BJ (cell line): Measurements from ENCODE around the gene USP4. TPM values are rescaled to one million over a fixed set of nuclear protein-coding genes. Genes with fewer than 3 reads are reported as not detected.
"Not testable (repeated sequence)": the region's sequence is repeated elsewhere in the genome, so short reads cannot be mapped to it uniquely, and the experiment has no call there.

Experiments
- CTCF ChIA-PET: fragments of 350-600 bp; formaldehyde crosslinking; extraction: SDS; loops from one replicate; lab custom pipeline; 2021; ENCODE audit warnings: antibody characterized with exemption, inconsistent platforms; lab: Yijun Ruan, JAX
- POLR2A ChIA-PET: fragments of 300-600 bp; sonication (Branson Sonifier 250); formaldehyde crosslinking; extraction: SDS; loops from one replicate; lab custom pipeline; 2021; ENCODE audit warnings: antibody characterized with exemption; lab: Charles Lee
- DNase-seq: peaks from one replicate; pipeline ENCODE4 v3.0.0-alpha.2; 2011; ENCODE audit warnings: low read depth
- H3K27me3 ChIP-seq: 2 replicates; pipeline ENCODE4 v1.6.0; 2011; ENCODE audit warnings: low read length; ENCODE audit not compliant: control insufficient read depth, insufficient read depth
- H3K36me3 ChIP-seq: 2 replicates; pipeline ENCODE4 v1.5.1; 2011; ENCODE audit warnings: low read length; ENCODE audit not compliant: control insufficient read depth, insufficient read depth
- H3K4me3 ChIP-seq: 2 replicates; pipeline ENCODE4 v1.5.1; 2011; ENCODE audit warnings: low read depth, mild to moderate bottlenecking, control low read depth, low read length
- polyA plus RNA-seq: library from polyadenylated mRNA; depleted of rRNA; stranded (reverse); fragments of >200 nt; gene quantifications from 2 replicates; pipeline ENCODE4 v1.2.3, GENCODE V29; 2011; rRNA removed
- small RNA-seq: library from RNA; depleted of rRNA; stranded (forward); fragments of <200 nt; gene quantifications from one replicate; pipeline ENCODE3, GENCODE V24; 2012; ENCODE audit warnings: low replicate concordance, low read depth; ENCODE audit not compliant: insufficient read length
- TF ChIP-seq, protein P1 (sequence below): IDR thresholded peaks from 2 replicates; pipeline ENCODE4 v1.5.1; 2011; ENCODE audit warnings: low read depth, mild to moderate bottlenecking, control low read depth, inconsistent platforms, low read length, moderate library complexity; ENCODE audit not compliant: insufficient read depth

Gene USP4
- polyA plus RNA-seq, 1 experiment: 63.5 TPM

DNA sequence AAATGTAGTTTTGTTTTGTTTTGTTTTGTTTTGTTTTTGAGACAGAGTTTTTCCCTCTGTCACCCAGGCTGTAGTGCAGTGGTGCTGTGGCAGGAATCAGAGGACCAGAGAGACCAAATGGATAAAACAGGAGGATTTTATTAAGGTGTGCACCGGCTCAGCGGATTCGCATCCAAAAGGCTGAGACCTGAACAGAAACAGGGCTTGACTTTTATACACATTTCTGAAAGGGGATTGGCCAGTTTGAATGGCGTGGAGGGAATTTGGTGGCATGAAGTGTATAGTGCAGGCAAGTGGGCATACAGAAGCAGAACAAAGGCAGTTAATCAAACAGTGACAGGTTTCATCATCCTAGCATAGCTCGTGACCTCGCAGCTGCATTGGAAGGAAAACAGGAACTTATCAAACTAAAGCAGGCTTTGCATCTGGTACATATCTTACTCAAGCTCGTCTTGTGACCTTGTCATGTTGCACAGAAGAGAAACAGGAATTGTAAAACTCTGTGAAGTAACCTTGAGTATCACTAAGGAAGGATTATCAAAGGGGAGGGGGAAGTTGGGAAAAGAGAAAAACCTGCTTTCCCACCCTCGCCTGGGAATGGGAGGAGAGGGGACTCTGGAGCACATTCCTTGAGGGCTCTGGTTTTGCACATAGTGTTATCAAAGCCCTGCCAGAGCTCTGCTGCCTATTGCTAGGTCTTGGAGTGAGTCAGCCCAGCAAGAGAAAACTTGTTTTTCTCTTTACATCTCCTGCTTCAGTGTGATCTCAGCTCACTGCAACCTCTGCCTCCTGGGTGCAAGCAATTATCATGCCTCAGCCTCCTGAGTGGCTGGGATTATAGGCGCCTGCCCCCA, 101.4 kb downstream of the USP4 start:
- no peaks in the 10 kb centered on the region for H3K27me3 ChIP-seq
- ChIA-PET CTCF (no interaction called here), POLR2A (no interaction called here)
- DNase-seq: no peak
- H3K36me3 ChIP-seq: no peaks in the 10 kb centered on the region
- TF ChIP-seq, protein P1, sequence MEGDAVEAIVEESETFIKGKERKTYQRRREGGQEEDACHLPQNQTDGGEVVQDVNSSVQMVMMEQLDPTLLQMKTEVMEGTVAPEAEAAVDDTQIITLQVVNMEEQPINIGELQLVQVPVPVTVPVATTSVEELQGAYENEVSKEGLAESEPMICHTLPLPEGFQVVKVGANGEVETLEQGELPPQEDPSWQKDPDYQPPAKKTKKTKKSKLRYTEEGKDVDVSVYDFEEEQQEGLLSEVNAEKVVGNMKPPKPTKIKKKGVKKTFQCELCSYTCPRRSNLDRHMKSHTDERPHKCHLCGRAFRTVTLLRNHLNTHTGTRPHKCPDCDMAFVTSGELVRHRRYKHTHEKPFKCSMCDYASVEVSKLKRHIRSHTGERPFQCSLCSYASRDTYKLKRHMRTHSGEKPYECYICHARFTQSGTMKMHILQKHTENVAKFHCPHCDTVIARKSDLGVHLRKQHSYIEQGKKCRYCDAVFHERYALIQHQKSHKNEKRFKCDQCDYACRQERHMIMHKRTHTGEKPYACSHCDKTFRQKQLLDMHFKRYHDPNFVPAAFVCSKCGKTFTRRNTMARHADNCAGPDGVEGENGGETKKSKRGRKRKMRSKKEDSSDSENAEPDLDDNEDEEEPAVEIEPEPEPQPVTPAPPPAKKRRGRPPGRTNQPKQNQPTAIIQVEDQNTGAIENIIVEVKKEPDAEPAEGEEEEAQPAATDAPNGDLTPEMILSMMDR: no peak
- H3K4me3 ChIP-seq: no peak overlapping the region

DNA sequence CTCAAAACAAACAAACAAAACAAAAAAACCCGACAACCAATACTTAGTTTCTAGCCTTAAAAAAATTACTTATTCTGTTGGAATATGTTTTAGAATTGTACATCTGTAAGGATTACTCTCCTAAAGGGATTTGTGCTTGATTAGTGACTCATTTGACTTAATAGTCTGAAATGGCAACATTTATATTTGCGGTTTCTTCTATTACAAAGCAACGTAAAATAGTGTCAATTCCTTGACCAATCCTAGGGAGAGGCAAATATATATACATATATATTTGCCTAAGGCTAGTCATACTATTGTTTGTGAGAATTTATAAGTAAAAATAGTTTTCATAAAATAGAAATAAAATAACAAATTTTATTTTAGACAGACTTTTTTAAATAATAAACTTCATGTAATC, 102.5 kb downstream of the USP4 start:
- TF ChIP-seq, protein P1: no peak
- ChIA-PET CTCF (no interaction called here), POLR2A (no interaction called here)
- Histone ChIP-seq H3K4me3 (no peak overlapping the region), H3K36me3 (no peaks in the 10 kb centered on the region), H3K27me3 (no peaks in the 10 kb centered on the region)
- DNase-seq: no peak

DNA sequence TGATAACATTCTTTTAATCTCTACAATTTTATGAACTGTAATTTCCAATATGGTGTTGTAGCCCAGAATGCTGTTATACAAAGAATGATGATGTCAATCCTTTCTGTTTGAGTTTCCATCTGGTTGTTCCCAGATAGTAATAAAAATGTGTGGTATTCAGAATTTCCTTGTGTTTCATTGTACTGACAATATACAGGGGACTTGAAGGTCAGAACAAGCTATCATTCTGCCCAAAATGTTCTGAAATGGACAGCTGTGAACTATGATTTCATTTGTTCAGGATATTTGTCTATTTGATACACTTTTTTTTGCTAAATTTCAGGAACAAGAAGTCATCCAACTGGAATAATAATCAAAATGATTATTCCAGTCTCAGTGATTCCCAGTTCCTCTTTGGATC, 103.6 kb downstream of the USP4 start:
- H3K36me3 ChIP-seq: no peaks in the 10 kb centered on the region
- no peak overlapping the region for H3K4me3 ChIP-seq
- TF ChIP-seq, protein P1: no peak
- CTCF ChIA-PET: no interaction called here
- POLR2A ChIA-PET: no interaction called here
- H3K27me3 ChIP-seq: no peaks in the 10 kb centered on the region
- DNase-seq: no peak

DNA sequence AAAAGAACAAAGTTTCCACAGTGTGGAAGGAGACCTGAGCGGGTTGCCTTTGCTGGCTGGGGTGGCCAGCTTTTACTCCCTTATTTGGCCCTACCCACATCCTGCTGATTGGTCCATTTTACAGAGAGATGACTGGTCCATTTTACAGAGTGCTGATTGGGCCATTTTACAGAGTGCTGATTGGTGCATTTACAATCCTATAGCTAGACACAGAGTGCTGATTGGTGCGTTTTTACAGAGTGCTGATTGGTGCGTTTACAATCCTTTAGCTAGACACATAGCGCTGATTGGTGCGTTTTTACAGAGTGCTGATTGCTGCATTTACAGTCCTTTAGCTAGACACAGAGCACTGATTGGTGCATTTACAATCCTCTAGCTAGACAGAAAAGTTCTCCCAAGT, 111.0 kb downstream of the USP4 start:
- H3K4me3 ChIP-seq, CTCF ChIA-PET, DNase-seq, H3K36me3 ChIP-seq, H3K27me3 ChIP-seq, POLR2A ChIA-PET: not testable (repeated sequence)

Small RNAs within 50 kb of the gene (small RNA-seq; reads per million reads assigned to genes)
- not detected for gene AC121247.2
- gene MIR4271: not detected
- gene RF00019: not detected

Other genes with a start within 250 kb of the USP4 start
- gene QRICH1, start 246.0 kb downstream of the USP4 start, polyA plus RNA-seq: 51.8 and 77.3 TPM in 2 replicates
- gene QARS1, start 235.3 kb downstream of the USP4 start, polyA plus RNA-seq: 221 and 339 TPM in 2 replicates
- gene USP19, start 219.2 kb downstream of the USP4 start, polyA plus RNA-seq: 32.9 and 54.6 TPM in 2 replicates
- gene LAMB2, start 207.0 kb downstream of the USP4 start, polyA plus RNA-seq: 967 and 1,544 TPM in 2 replicates
- 23.1 and 33.3 TPM in 2 replicates for gene CCDC71, start 173.7 kb downstream of the USP4 start, polyA plus RNA-seq
- gene KLHDC8B, start 168.5 kb downstream of the USP4 start, polyA plus RNA-seq: 33.8 and 47.8 TPM in 2 replicates
- 2.1 TPM in 2 replicates for gene C3orf62, start 62.8 kb downstream of the USP4 start, polyA plus RNA-seq
- 503 and 751 TPM in 2 replicates for gene GPX1, start 18.3 kb upstream of the USP4 start, polyA plus RNA-seq
- 549 and 615 TPM in 2 replicates for gene RHOA, start 71.9 kb upstream of the USP4 start, polyA plus RNA-seq
- gene TCTA, start 72.4 kb upstream of the USP4 start, polyA plus RNA-seq: 43.3 and 57.2 TPM in 2 replicates
- gene AMT, start 82.4 kb upstream of the USP4 start, polyA plus RNA-seq: 6.3 and 9.1 TPM in 2 replicates
- 11.2 and 29.5 TPM in 2 replicates for gene NICN1, start 89.3 kb upstream of the USP4 start, polyA plus RNA-seq
- gene DAG1, start 130.2 kb upstream of the USP4 start, polyA plus RNA-seq: 71.4 and 144 TPM in 2 replicates
- gene BSN, start 214.4 kb upstream of the USP4 start, polyA plus RNA-seq: 0.01 and 0.04 TPM in 2 replicates